Measurements from ENCODE around the gene PRKN.
"Not testable (repeated sequence)": the region's sequence is repeated elsewhere in the genome, so short reads cannot be mapped to it uniquely, and the experiment has no call there.

GRCh38 chr6:161331402-161332081 lies 1396.0 kb downstream of the PRKN start:
- TF ChIP-seq CTCF, POLR2A (IDR thresholded peaks at IDR 0.05): not testable (repeated sequence)
